HepG2 (cell line): ENCODE data around the gene PIP5K1C. TPM values are rescaled to one million over a fixed set of nuclear protein-coding genes. Genes with fewer than 3 reads are reported as not detected.
A peak's percentile ranks its signal among the peaks of the same experiment; 100 is the strongest.

Source experiments
- FOXC1 ChIP-seq: sonication (generic); formaldehyde crosslinking; IDR thresholded peaks from 2 replicates; pipeline ENCODE4 v1.8.0; 2022; ENCODE audit warnings: mild to moderate bottlenecking, missing genetic modification reagents, borderline replicate concordance
- MAZ ChIP-seq, 2 experiments: sonication (generic) in 1 of 2; formaldehyde crosslinking in 1 of 2; IDR thresholded peaks; 2 replicates each; pipeline versions ENCODE4 v1.5.0 to v1.6.1; 2012 to 2020; ENCODE audit warnings: low read depth in 2 of 2, mild to moderate bottlenecking in 2 of 2, borderline replicate concordance in 1 of 2, improper control_type of control experiment in 1 of 2, low read length in 1 of 2, missing genetic modification reagents in 1 of 2, moderate library complexity in 1 of 2
- SMAD1 ChIP-seq: sonication (generic); formaldehyde crosslinking; IDR thresholded peaks from 2 replicates; pipeline ENCODE4 v1.4.0; 2020; ENCODE audit warnings: missing genetic modification reagents, low read depth, mild to moderate bottlenecking, borderline replicate concordance
- XBP1 ChIP-seq: sonication (generic); formaldehyde crosslinking; IDR thresholded peaks from 2 replicates; pipeline ENCODE4 v1.5.0; 2020; ENCODE audit warnings: missing genetic modification reagents
- ZFP36 ChIP-seq: fragments of 150-350 bp; IDR thresholded peaks from 2 replicates; pipeline ENCODE4 v1.6.1; 2018; ENCODE audit warnings: borderline replicate concordance, low read length, low read depth; ENCODE audit not compliant: partially characterized antibody
- ZFX ChIP-seq: sonication (generic); formaldehyde crosslinking; IDR thresholded peaks from 2 replicates; pipeline ENCODE4 v1.4.0; 2020; ENCODE audit warnings: mild to moderate bottlenecking, low read depth, missing genetic modification reagents, moderate library complexity
- ZNF331 ChIP-seq: sonication (generic); formaldehyde crosslinking; IDR thresholded peaks from 2 replicates; pipeline ENCODE4 v1.4.0; 2020; ENCODE audit warnings: missing genetic modification reagents
- ZNF850 ChIP-seq: sonication (generic); formaldehyde crosslinking; conservative IDR thresholded peaks from 2 replicates; pipeline ENCODE4 v1.9.0; 2021; ENCODE audit warnings: mild to moderate bottlenecking, missing genetic modification reagents
- polyA plus RNA-seq, 8 experiments: library from polyadenylated mRNA; depleted of rRNA in 3 of 8; stranded (reverse) in 7 of 8; unstranded in 1 of 8; fragments of >200 nt; fragmentation: Illumina TruSeq in 4 of 8; extraction: Trizol in 4 of 8; gene quantifications; 2 replicates each; pipeline versions ENCODE4 v1.2.1 to v1.2.3, GENCODE V29; 2011 to 2016; ENCODE audit warnings: low read depth in 4 of 8, missing spikeins in 1 of 8, mixed read lengths in 1 of 8; ENCODE audit not compliant: insufficient read depth in 1 of 8
- total RNA-seq, 5 experiments: library from RNA; depleted of rRNA; stranded (reverse); fragments of >200 nt; fragmentation: Illumina TruSeq; extraction: Trizol; gene quantifications; 2 replicates each; pipeline ENCODE4 v1.2.3, GENCODE V29; 2016; ENCODE audit warnings: low read depth in 1 of 5
- TF ChIP-seq, protein P1 (sequence below): sonication (generic); formaldehyde crosslinking; IDR thresholded peaks from 2 replicates; pipeline ENCODE4 v1.4.0; 2020; ENCODE audit warnings: missing genetic modification reagents
- TF ChIP-seq, protein P2 (sequence below): sonication (generic); formaldehyde crosslinking; IDR thresholded peaks from 2 replicates; pipeline ENCODE4 v1.5.1; 2020; ENCODE audit warnings: mild to moderate bottlenecking, missing genetic modification reagents, moderate library complexity
- TF ChIP-seq, protein P3 (sequence below), 2 experiments: sonication (generic) in 1 of 2; formaldehyde crosslinking in 1 of 2; IDR thresholded peaks; 2 replicates each; pipeline versions ENCODE4 v1.4.0 to v1.6.1; 2018 to 2020; ENCODE audit warnings: missing genetic modification reagents in 2 of 2, borderline replicate concordance in 1 of 2, low read depth in 1 of 2, mild to moderate bottlenecking in 1 of 2, missing biosample characterization in 1 of 2
- TF ChIP-seq, protein P4 (sequence below): sonication (generic); formaldehyde crosslinking; IDR thresholded peaks from 2 replicates; pipeline ENCODE4 v1.4.0; 2020; ENCODE audit warnings: missing genetic modification reagents, mild to moderate bottlenecking, borderline replicate concordance
- TF ChIP-seq, protein P5 (sequence below): sonication (generic); formaldehyde crosslinking; IDR thresholded peaks from 2 replicates; pipeline ENCODE4 v1.8.1; 2023; ENCODE audit warnings: mild to moderate bottlenecking, moderate library complexity, missing genetic modification reagents
- TF ChIP-seq, protein P6 (sequence below): sonication (generic); formaldehyde crosslinking; IDR thresholded peaks from 2 replicates; pipeline ENCODE4 v1.4.0; 2020; ENCODE audit warnings: missing genetic modification reagents

PIP5K1C gene
- total and polyA plus RNA-seq, 2 of the 13 experiments (the other 11 are each of a cell fraction or from before 2014, with no cell fraction given), result 3.6 to 4.3 TPM

DNA sequence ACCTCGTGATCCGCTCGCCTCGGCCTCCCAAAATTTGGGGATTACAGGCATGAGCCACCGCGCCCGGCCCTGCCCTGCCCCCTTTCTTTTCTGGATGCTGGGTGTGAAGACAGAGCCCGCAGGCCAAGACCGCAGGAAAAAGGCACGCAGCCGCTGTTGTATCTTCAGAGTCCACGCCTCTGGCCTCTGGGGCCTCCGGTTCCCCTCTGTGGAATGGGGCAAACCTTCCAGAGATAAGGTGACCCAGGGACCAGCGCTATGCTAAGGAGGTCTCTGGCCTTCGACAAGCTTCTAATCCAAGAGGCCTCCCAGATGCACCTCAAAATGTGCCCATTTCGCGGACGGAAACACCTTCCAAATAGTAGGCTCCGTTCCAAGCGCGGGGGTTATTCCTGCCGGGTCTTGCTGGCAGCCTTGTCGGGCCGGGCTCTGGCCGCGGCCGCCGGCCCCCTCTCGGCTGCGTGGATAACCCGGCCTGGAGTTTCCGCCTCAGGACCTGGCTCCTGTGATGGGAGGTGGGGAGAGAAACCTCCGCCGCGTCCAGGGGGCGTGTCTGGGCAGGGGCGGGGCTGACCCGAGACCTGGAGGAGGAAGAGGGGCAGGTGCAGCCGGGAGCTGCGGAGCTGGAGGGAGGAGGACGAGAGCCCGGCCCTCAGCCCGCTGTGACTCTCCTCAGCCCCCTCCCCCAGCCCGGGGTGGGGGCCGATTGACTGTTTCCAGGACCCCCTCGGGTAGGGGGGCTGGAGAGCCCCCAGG, 21.0 kb upstream of the PIP5K1C start (continued):
- TF ChIP-seq, protein P1, sequence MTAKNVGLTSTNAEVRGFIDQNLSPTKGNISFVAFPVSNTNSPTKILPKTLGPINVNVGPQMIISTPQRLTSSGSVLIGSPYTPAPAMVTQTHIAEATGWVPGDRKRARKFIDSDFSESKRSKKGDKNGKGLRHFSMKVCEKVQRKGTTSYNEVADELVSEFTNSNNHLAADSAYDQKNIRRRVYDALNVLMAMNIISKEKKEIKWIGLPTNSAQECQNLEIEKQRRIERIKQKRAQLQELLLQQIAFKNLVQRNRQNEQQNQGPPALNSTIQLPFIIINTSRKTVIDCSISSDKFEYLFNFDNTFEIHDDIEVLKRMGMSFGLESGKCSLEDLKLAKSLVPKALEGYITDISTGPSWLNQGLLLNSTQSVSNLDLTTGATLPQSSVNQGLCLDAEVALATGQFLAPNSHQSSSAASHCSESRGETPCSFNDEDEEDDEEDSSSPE (CRISPR knock-in tag), result peak; percentile 14; the same call in 1 of the 2 replicates
- TF ChIP-seq ZNF850 (CRISPR knock-in tag) (no peak), ZFX (CRISPR knock-in tag) (peak; percentile 33; the same call in 1 of the 2 replicates), MAZ (IDR thresholded peaks at IDR 0.05; ENCODE audit: borderline replicate concordance, low read depth, low read length) (peak; percentile 96), MAZ (CRISPR knock-in tag; IDR thresholded peaks at IDR 0.05; ENCODE audit: low read depth) (peak; percentile 91), ZFP36 (peak; percentile 14), FOXC1 (peak; percentile 78), XBP1 (CRISPR knock-in tag) (no peak), SMAD1 (no peak), ZNF331 (CRISPR knock-in tag) (0 out of 2 replicates have a peak, but pooled peaks have one; percentile 46)
- TF ChIP-seq, protein P2, sequence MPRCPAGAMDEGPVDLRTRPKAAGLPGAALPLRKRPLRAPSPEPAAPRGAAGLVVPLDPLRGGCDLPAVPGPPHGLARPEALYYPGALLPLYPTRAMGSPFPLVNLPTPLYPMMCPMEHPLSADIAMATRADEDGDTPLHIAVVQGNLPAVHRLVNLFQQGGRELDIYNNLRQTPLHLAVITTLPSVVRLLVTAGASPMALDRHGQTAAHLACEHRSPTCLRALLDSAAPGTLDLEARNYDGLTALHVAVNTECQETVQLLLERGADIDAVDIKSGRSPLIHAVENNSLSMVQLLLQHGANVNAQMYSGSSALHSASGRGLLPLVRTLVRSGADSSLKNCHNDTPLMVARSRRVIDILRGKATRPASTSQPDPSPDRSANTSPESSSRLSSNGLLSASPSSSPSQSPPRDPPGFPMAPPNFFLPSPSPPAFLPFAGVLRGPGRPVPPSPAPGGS (CRISPR knock-in tag), result no peak
- TF ChIP-seq, protein P3, sequence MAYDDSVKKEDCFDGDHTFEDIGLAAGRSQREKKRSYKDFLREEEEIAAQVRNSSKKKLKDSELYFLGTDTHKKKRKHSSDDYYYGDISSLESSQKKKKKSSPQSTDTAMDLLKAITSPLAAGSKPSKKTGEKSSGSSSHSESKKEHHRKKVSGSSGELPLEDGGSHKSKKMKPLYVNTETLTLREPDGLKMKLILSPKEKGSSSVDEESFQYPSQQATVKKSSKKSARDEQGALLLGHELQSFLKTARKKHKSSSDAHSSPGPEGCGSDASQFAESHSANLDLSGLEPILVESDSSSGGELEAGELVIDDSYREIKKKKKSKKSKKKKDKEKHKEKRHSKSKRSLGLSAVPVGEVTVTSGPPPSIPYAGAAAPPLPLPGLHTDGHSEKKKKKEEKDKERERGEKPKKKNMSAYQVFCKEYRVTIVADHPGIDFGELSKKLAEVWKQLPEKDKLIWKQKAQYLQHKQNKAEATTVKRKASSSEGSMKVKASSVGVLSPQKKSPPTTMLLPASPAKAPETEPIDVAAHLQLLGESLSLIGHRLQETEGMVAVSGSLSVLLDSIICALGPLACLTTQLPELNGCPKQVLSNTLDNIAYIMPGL (CRISPR knock-in tag; IDR thresholded peaks at IDR 0.05; ENCODE audit: borderline replicate concordance in 1 of 2, low read depth in 1 of 2), result peak in 1 of 2 experiments; percentile 52; a peak in 2 of 4 replicates
- TF ChIP-seq, protein P4, sequence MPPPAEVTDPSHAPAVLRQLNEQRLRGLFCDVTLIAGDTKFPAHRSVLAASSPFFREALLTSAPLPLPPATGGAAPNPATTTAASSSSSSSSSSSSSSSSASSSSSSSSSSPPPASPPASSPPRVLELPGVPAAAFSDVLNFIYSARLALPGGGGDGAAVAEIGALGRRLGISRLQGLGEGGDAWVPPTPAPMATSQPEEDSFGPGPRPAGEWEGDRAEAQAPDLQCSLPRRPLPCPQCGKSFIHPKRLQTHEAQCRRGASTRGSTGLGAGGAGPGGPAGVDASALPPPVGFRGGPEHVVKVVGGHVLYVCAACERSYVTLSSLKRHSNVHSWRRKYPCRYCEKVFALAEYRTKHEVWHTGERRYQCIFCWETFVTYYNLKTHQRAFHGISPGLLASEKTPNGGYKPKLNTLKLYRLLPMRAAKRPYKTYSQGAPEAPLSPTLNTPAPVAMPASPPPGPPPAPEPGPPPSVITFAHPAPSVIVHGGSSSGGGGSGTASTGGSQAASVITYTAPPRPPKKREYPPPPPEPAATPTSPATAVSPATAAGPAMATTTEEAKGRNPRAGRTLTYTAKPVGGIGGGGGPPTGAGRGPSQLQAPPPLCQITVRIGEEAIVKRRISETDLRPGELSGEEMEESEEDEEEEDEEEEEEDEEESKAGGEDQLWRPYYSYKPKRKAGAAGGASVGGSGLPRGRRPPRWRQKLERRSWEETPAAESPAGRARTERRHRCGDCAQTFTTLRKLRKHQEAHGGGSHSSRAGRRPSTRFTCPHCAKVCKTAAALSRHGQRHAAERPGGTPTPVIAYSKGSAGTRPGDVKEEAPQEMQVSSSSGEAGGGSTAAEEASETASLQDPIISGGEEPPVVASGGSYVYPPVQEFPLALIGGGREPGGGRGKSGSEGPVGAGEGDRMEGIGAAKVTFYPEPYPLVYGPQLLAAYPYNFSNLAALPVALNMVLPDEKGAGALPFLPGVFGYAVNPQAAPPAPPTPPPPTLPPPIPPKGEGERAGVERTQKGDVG (CRISPR knock-in tag), result 0 out of 2 replicates have a peak, but pooled peaks have one; percentile 32
- TF ChIP-seq, protein P5, sequence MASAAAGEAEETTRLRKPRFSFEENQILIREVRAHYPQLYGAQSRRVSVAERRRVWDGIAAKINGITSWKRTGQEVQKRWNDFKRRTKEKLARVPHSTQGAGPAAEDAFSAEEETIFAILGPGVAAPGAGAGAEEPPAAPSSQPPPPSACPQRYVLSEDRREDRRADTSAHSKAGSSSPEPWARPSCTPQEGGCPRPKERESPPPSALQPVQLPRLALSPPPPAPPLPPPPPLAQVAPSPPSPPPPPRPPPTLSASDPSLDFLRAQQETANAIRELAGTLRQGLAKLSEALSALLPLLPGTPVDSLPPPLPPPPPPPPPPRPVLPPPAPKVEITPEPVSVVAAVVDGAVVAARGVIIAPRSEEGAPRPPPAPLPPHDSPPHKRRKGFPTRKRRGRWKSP (CRISPR knock-in tag), result no peak
- TF ChIP-seq, protein P6, sequence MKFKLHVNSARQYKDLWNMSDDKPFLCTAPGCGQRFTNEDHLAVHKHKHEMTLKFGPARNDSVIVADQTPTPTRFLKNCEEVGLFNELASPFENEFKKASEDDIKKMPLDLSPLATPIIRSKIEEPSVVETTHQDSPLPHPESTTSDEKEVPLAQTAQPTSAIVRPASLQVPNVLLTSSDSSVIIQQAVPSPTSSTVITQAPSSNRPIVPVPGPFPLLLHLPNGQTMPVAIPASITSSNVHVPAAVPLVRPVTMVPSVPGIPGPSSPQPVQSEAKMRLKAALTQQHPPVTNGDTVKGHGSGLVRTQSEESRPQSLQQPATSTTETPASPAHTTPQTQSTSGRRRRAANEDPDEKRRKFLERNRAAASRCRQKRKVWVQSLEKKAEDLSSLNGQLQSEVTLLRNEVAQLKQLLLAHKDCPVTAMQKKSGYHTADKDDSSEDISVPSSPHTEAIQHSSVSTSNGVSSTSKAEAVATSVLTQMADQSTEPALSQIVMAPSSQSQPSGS (CRISPR knock-in tag), result peak; percentile 28; the same call in 1 of the 2 replicates
